GM21515 (cell line): ENCODE results near the gene C4A.
"Not testable (repeated sequence)": the region's sequence is repeated elsewhere in the genome, so short reads cannot be mapped to it uniquely, and the experiment has no call there.

Experiments
- ATAC-seq: cut with Tn5 transposase; IDR thresholded peaks from one replicate; pipeline ENCODE4 v1.9.1; 2021; ENCODE audit not compliant: unreplicated experiment

Gene C4A

DNA sequence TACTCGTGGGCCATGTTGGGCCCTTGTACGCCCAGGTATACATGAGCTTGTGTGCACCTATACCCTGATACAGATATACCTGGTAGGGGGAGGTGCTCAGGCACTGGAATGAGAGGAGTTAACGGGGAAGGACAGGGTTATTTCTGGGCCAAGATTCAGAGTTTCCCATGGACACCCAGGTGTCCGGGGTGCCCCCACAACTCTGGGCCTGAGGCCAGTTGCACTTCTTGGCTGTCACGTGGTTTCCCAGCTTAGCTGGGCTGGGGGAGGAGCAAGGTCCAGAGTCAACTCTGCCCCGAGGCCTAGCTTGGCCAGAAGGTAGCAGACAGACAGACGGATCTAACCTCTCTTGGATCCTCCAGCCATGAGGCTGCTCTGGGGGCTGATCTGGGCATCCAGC, at the start of gene C4A:
Gene C4A (plus strand): TSS at position 314 of the 400 bp plus-strand sequence. CDS start 51 bp downstream, at position 365.
- not testable (repeated sequence) for ATAC-seq

DNA sequence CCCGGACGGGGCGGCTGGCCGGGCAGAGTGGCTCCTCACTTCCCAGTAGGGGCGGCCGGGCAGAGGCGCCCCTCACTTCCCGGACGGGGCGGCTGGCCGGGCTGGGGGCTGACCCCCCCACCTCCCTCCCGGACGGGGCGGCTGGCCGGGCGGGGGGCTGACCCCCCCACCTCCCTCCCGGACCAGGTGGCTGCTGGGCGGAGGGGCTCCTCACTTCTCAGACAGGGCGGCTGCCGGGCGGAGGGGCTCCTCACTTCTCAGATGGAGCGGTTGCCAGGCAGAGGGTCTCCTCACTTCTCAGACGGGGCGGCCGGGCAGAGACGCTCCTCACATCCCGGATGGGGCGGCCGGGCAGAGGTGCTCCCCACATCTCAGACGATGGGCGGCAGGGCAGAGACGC, 49.7 kb upstream of the C4A start:
- not testable (repeated sequence) for ATAC-seq

DNA sequence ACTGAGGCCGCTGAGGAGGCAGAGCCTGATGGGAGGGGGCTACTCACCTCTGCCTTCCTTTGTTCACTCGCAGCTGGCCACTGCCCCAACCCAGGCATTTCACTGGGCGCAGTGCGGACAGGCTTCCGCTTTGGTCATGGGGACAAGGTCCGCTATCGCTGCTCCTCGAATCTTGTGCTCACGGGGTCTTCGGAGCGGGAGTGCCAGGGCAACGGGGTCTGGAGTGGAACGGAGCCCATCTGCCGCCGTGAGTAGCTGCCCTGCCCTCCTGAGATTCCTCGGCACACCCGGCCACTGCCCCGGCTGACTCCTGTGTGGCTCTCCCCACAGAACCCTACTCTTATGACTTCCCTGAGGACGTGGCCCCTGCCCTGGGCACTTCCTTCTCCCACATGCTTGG, 48.3 kb upstream of the C4A start:
- ATAC-seq, result no peak

DNA sequence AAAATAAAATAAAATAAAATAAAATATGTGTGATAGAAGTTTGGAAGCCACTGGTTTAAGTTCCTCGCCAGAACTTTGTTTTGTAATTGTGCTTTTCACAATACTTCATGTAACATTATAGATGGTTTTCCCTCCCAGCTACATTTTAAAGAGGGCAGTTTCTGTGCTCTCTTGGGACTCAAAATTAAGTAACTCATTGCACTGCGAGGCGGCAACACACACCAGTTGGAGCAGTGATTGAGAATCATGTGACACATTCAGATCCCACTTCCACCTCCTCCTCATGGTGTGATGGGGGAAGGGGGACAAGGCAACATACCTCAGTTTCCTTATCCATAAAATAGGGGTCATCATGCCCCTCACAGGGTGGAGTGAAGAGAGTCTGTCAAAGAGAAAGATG, 46.8 kb upstream of the C4A start:
- no peak for ATAC-seq

DNA sequence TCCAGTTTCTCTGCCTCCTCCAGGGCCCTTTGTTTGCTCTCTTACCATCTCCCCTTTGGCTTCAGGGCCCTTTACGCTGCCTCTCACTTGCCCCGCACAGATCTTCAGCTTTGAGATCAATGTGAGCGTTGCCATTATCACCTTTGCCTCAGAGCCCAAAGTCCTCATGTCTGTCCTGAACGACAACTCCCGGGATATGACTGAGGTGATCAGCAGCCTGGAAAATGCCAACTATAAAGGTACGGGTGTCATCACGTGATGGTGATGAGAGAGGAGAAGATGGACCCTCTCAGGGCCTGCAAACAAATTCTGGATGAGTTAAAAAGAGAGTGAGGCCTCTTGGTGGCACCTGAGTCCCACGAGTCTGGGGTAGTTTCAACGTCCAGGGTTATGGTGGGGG, 46.0 kb upstream of the C4A start:
- ATAC-seq, result no peak

DNA sequence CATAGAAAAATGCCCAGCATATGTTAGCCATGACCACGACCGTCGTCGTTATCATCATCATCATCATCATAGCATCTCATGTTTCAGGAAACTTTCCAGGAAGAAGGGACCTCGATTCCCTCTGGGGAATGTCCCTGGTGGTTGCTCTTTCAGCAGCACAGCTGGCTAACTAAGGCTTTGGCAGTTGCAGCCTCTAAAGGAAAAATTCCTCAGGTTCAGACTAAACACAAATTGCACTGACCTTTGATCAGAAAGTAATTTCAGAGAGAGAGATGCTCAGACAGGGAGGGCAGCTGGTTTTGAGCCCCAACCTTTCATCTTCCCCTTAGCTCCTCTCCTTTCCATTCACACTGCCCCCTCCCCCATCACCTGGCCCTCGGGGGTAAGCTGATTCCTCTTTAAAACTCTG, 41.6 kb upstream of the C4A start:
- no peak for ATAC-seq

DNA sequence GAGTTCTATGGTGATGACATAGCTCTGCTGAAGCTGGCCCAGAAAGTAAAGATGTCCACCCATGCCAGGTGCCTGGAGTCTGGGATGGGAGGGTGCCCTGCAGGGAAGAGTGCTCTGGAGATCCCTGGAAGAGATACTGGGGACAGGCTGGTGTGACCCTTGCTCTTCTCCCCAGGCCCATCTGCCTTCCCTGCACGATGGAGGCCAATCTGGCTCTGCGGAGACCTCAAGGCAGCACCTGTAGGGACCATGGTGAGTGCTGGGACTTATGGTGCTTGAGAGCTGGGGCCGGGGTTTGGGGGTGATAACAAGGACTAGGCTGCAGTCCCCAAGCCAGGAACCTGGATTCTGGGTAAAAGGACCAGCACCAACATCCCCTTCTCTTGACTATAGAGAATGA, 38.1 kb upstream of the C4A start:
- no peak for ATAC-seq

DNA sequence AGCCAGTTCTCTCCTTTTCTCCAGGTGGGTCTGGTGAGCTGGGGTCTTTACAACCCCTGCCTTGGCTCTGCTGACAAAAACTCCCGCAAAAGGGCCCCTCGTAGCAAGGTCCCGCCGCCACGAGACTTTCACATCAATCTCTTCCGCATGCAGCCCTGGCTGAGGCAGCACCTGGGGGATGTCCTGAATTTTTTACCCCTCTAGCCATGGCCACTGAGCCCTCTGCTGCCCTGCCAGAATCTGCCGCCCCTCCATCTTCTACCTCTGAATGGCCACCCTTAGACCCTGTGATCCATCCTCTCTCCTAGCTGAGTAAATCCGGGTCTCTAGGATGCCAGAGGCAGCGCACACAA, 36.7 kb upstream of the C4A start:
- no peak for ATAC-seq

DNA sequence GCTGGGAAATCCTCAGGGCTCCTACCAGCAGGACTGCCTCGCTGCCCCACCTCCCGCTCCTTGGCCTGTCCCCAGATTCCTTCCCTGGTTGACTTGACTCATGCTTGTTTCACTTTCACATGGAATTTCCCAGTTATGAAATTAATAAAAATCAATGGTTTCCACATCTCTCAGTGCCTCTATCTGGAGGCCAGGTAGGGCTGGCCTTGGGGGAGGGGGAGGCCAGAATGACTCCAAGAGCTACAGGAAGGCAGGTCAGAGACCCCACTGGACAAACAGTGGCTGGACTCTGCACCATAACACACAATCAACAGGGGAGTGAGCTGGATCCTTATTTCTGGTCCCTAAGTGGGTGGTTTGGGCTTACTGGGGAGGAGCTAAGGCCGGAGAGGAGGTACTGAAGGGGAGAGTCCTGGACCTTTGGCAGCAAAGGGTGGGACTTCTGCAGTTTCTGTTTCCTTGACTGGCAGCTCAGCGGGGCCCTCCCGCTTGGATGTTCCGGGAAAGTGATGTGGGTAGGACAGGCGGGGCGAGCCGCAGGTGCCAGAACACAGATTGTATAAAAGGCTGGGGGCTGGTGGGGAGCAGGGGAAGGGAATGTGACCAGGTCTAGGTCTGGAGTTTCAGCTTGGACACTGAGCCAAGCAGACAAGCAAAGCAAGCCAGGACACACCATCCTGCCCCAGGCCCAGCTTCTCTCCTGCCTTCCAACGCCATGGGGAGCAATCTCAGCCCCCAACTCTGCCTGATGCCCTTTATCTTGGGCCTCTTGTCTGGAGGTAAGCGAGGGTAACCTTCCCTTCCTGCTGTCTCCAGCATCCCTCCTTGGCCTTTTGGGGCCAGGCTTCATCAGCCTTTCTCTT, 36.1 kb upstream of the C4A start, which contains the start of gene CFB:
Gene CFB (plus strand): TSS at position 589 of the 863 bp plus-strand sequence. CDS start 127 bp downstream, at position 716.
- ATAC-seq, result no peak

DNA sequence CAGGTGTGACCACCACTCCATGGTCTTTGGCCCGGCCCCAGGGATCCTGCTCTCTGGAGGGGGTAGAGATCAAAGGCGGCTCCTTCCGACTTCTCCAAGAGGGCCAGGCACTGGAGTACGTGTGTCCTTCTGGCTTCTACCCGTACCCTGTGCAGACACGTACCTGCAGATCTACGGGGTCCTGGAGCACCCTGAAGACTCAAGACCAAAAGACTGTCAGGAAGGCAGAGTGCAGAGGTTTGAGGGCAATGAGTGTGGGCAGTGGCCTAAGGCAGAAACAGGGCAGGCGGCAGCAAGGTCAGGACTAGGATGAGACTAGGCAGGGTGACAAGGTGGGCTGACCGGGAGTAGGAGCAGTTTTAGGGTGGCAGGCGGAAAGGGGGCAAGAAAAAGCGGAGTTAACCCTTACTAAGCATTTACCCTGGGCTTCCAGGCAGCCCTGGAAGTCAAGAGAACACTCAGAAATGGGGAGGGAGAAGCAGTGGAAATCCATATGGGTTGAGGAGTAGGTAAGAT, 35.4 kb upstream of the C4A start:
- ATAC-seq, result no peak

DNA sequence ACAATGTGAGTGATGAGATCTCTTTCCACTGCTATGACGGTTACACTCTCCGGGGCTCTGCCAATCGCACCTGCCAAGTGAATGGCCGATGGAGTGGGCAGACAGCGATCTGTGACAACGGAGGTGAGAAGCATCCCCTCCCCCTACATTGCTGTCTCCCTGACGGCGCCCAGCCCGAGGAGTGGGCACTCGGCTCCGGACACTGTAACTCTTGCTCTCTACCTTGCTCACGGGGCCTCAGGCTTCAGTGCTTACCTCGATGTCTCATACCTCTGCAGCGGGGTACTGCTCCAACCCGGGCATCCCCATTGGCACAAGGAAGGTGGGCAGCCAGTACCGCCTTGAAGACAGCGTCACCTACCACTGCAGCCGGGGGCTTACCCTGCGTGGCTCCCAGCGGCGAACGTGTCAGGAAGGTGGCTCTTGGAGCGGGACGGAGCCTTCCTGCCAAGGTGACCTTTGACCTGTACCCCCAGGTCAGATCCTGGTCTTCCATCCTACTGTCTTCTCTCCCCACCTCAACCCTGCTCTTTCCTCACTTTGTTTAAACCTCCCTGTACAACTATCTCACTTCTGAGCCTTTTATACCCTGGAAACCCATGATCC, 34.7 kb upstream of the C4A start:
- ATAC-seq, result no peak

DNA sequence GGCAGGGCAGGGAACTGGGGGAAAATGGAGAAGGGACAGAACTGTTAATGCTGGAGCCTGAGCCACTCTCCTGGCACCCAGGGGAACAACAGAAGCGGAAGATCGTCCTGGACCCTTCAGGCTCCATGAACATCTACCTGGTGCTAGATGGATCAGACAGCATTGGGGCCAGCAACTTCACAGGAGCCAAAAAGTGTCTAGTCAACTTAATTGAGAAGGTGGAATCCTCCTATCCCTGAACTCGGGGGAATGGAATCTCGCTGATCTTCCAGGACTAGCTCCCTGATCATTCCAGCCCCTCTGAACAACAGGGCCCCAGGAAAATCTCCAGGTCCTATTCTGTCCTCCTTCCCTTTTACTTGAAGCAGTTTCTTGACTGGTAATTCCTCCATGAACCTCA, 34.0 kb upstream of the C4A start:
- ATAC-seq, result no peak

DNA sequence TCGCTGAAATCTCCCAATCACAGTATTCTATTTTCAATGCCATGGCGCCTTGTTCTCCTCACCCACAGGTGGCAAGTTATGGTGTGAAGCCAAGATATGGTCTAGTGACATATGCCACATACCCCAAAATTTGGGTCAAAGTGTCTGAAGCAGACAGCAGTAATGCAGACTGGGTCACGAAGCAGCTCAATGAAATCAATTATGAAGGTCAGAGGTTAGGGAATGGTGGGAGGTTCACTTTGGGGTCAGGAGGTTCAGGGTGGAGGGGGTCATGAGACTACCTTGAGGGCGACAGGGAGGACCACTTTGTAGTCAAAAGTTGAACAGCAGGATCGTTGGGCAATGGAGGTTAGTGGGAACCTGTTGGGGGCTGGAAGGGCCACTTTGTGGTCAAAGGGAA, 33.6 kb upstream of the C4A start:
- no peak for ATAC-seq

DNA sequence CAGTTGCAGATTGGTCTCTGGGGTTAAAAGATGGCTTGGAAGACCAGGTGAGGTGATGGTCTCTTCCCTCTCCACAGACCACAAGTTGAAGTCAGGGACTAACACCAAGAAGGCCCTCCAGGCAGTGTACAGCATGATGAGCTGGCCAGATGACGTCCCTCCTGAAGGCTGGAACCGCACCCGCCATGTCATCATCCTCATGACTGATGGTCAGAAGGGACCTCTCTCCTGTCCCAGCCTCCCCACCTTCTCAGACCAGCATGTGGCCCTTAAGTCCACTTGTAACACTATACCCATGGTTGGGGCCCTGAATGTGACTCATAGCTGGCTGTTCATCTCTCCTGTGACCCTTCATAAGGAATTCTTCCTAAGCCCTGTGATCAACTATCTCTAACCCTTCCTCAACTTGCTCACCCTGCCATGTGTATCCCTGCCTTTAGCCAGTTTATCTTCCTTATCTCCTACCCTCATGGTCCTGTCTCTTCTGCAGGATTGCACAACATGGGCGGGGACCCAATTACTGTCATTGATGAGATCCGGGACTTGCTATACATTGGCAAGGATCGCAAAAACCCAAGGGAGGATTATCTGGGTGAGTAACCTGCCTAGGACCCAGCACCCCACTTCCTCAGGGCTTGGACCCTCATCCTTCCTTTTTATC, 33.0 kb upstream of the C4A start:
- no peak for ATAC-seq

DNA sequence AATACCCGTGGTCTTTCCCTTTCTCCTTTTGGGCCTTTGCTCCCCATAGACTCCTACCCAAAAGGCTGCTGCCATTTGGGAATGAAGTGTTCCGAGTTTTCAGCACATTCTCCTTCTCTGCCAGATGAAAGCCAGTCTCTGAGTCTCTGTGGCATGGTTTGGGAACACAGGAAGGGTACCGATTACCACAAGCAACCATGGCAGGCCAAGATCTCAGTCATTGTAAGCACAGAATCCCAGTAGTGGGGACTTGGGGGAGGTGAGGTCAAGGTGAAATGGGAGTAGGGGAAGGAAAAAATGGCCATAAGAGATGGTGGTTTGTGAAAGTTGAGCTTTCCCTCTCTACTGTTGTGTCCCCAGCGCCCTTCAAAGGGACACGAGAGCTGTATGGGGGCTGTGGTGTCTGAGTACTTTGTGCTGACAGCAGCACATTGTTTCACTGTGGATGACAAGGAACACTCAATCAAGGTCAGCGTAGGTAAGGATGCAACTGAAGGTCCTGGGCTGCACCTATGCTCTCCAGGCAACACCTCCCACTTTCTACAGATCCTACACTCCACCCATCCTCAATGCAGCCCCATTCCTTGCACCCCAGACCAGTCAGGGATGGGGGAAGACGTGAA, 31.8 kb upstream of the C4A start:
- ATAC-seq, result no peak

DNA sequence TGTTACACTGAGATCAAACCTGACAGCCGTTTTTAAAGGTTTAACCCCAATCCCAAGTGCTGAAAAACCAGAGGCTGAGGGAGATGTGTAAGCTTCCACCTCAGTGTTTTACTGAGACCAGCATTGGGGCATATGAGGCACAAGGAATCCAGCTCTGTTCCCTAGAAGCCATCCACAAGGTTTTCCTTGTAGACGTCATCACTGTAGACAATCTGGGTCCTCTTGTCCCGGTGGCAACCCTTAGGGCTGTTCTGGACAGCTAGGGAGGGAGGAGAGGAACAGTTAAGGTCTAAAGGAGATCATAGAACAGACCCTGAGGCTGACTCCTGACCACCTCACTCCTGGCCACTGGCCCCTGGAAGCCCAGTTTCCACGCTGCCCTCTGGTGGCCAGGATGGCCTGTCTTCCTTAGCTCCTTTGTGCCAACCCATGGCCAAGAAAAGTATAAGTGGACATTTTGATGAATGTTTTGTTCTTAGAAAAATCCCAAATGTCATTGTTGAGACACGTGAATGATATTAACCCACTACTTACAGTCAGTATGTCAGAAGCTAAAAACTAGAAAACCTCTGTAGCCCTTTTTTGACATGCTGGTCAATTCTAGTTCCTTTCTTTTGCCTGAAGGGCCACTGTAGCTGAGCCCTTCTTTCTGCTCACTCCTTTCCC, 29.6 kb upstream of the C4A start:
- no peak for ATAC-seq

DNA sequence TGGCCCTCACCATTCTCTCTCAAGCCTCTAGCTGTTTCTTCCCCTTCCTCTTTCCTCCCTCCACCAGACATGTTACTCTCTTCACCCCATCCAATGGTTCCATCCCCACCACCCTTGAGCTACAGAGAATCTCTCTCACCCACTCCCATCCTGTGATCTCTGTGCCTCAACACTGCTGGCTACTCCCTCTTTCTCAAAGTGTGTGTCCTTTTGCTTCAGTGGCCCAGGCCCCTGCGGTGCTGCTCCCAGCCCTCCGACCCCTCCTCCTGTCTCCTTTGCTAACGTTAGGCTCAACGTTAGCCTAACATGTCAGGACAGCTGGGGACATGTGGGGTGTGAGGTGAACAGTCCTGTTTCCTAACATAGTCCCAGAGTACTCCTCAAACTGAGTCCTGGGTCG, 29.0 kb upstream of the C4A start:
- no peak for ATAC-seq

DNA sequence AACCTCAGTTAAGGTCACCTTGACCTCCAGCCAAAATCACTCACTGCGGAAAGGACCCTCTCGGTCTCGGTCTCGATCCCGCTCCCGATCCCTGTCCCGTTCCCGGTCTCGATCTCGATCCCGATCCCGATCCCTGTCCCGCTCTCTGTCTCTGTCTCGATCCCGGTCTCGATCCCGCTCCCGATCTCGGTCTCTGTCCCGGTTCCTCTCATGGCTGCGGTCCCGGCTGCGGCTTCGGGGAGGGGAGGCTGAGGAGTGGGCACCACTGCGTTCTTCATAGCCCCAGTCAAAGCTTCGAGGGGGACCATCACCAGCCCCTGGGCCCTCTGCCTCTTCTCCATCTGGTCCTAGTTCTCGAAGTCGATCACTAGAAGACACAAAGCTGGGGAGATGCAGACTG, 27.3 kb upstream of the C4A start:
- no peak for ATAC-seq

DNA sequence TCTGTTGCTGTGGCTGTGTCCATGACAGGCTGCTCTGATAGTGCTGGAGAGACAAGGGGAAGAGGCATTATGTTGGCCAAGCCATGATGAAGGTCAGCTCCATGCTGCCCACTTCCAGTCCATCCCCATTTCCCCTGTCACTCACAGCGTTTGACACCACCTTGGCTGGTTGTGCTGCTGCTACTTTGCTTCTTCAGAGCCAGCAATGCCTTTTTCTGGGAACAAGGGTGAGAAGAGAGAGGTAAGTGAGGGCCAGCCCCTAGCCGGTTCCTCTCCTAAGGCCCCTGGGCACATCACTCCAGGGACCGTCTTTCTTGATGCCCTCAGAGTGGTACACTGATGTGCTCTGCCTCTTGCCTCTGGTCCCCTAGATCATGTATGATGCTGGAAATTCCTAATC, 25.1 kb upstream of the C4A start:
- no peak for ATAC-seq

DNA sequence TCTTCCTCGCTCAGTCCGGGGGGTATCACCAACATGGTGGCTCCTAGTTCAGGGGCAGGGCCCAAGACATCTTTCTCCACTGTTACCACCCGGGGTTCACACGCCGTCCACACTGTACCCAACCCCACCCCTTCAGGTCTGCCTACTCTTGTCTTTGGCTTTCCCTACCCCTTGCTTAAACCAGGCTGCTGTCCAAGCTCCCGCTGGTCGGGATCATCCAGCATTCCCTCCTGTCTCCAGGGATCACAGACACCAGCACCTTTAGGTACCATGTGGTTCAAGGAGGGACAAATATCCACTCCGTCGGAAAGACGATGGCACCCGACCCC, 23.5 kb upstream of the C4A start:
- no peak for ATAC-seq
